GM12875 (cell line): ENCODE data around the gene UBE2I.

Experiments used
- H3K4me3 ChIP-seq: one replicate; pipeline ENCODE4 v1.5.1; 2011; ENCODE audit warnings: low read depth, low read length, control low read depth
- TF ChIP-seq, protein P1 (sequence below): IDR thresholded peaks from 2 replicates; pipeline ENCODE4 v1.5.1; 2011; ENCODE audit warnings: low read depth, mild to moderate bottlenecking, control low read depth, inconsistent platforms, low read length, moderate library complexity, borderline replicate concordance; ENCODE audit not compliant: insufficient read depth

Gene UBE2I

DNA sequence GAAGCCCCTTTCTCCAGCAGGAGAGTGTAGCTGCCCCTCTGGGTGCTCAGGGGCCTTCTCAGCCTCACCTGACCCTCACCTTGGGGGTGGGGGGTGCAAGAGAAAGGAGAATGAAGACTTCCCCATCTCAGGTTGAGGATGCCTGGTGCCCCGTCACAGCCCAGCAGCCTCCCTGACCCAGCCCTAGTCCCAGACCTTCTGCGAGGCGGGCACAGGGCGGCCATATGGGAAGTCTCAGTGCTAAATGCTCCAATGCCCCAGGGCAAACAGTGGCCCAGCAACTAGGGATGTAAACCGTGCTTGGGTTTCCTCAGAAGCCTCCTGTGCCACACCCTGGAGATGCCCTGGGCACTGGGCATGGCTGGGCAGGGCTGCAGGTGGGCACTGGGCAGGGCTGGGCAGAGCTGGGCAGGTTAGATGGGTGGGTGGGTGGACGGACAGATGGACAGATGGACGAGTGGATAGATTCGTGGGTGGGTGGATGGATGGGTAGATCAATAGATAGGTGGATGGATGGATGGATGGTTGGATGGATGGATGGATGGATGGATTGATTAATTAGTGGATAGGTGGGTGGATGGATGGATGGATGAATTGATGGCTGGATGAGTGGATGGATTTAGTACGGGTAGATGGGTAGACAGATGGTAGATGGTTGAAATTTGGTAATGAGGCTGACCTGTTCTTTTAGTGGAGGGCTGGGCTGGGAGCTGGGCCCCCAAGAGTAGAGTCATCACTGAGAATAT is 36.8 kb upstream of the UBE2I start:
- TF ChIP-seq, protein P1, sequence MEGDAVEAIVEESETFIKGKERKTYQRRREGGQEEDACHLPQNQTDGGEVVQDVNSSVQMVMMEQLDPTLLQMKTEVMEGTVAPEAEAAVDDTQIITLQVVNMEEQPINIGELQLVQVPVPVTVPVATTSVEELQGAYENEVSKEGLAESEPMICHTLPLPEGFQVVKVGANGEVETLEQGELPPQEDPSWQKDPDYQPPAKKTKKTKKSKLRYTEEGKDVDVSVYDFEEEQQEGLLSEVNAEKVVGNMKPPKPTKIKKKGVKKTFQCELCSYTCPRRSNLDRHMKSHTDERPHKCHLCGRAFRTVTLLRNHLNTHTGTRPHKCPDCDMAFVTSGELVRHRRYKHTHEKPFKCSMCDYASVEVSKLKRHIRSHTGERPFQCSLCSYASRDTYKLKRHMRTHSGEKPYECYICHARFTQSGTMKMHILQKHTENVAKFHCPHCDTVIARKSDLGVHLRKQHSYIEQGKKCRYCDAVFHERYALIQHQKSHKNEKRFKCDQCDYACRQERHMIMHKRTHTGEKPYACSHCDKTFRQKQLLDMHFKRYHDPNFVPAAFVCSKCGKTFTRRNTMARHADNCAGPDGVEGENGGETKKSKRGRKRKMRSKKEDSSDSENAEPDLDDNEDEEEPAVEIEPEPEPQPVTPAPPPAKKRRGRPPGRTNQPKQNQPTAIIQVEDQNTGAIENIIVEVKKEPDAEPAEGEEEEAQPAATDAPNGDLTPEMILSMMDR = no peak
- H3K4me3 ChIP-seq = no peak overlapping the region

DNA sequence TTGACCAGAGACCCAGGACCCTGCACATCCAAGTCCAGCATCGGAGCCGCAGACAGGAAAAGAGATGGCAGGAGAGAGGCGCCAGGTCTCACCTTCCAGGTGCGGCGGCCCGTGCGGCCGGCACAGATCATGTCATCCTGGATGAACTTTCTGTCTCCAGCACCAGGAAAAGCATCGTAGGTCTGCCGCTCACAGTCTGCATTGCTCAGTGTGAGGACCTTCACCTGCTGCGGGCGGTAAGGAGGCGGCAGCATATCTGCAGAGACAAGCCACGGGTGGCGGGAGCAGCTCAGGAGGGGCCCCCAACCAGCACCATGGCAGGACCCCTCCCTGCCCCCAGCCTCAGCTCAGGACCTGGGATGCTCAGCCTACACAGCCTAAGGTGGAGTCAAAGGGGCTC is 35.6 kb upstream of the UBE2I start:
- TF ChIP-seq, protein P1 = no peak
- no peak overlapping the region for H3K4me3 ChIP-seq

DNA sequence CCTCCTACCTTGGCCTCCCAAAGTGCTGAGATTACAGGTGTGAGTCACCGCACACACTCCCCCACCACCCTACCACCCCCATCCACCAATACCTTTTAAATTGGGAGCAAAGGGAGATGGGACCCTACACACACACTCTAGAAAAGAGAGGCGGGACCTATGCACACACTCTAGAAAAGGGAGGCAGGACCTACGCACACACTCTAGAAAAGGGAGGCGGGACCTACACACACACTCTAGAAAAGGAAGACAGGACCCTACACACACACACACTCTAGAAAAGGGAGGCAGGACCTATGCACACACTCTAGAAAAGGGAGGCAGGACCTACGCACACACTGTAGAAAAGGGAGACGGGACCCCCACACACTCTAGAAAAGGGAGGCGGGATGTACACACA is 34.7 kb upstream of the UBE2I start:
- TF ChIP-seq, protein P1 = no peak
- no peak overlapping the region for H3K4me3 ChIP-seq

DNA sequence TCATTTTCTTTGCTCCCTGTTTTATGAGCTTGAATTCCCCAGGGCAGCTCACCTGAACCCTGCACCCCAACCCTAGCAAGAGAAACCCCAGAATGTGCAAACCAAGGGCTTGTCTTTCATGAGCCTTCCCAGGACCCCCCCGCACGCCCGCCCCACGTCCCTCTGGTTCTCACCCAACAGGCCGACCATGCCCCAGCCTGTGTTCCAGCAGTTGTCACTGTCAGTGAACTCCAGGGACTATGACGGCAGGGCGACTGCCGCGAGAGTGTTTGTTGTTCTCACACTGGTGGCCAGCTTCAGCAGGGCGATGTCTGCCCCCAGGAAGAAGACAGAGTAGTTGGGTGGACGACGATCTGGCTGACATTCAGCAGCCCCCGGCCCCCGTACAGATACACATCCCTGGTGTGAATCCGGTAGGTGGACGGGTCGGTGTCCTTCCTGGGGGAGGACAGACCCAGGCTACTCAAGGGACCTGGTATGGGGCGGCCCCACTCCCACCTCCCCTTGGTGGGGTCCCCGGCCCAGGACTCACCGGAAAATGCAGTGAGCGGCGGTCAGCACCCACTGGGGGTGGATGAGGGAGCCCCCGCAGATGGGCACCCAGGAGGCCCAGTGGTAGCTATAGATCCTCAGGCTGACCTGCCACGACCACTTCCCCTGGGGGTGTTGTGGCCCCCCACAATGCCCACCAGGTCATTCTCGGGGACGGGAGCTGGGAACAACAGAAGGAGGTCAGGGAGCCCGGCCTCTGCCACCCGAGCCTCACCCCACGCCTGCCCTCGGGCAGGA is 33.5 kb upstream of the UBE2I start:
- no peak overlapping the region for H3K4me3 ChIP-seq

DNA sequence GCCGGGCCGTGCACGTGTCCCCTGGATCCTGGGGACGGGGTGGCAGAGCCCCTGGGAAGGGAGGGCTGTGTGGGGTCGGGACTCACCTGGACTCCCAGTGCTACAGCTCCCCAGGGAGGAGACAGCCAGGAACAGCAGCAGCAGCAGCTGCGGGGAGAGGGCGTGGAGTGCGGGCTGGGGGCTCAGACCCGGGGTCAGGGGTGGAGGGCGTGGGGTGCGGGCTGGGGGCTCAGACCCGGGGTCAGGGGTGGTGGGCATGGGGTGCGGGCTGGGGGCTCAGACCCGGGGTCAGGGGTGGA is 32.9 kb upstream of the UBE2I start:
- no peak overlapping the region for H3K4me3 ChIP-seq
- TF ChIP-seq, protein P1 = no peak

More for the DNA sequence above, 33.5 kb upstream of the UBE2I start:
- TF ChIP-seq, protein P1 = no peak

DNA sequence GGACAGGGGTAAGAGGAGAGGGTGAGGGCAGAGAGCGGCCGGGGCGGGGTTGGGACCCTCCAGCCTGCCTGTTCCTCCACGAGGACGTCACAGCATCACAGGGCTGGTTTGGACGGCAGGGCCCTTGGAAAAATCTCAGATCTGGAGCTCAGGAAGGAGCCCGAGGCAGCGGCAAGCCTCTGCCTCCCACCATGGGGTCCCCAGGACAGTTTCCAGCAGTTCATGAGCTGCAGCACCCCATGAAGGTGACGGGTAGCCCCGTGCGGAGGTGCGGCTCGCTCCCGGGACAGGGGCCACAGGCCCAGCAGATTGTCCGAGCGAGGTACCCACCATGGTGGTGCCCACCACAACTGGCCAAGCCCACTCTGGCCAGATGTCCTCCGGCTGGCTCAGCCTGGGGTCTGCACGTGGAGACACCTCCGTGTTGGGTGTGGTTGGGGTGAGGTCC is 32.3 kb upstream of the UBE2I start:
- no peak overlapping the region for H3K4me3 ChIP-seq
- TF ChIP-seq, protein P1 = no peak
